Pulmonary artery endothelial cell (primary cell): Measurements from ENCODE around the gene OR9A2. TPM values are rescaled to one million over a fixed set of nuclear protein-coding genes. Genes with fewer than 3 reads are reported as not detected.

ENCODE experiments used
- total RNA-seq: library from RNA; depleted of rRNA; stranded (reverse); fragments of >200 nt; gene quantifications from 2 replicates; pipeline ENCODE4 v1.2.3, GENCODE V29; 2014

Gene OR9A2
- total RNA-seq, 1 donor from 2014 or later, result not detected

Other genes with a start within 250 kb of the OR9A2 start
- 0.28 and 0.79 TPM in 2 replicates for gene EPHB6, start 172.1 kb downstream of the OR9A2 start, total RNA-seq
- not detected in 2 replicates for gene TRPV6, start 141.4 kb downstream of the OR9A2 start, total RNA-seq
- gene TRPV5, start 93.4 kb downstream of the OR9A2 start, total RNA-seq, result not detected in 2 replicates
- not detected in 2 replicates for gene LLCFC1, start 87.6 kb downstream of the OR9A2 start, total RNA-seq
- not detected in 2 replicates for gene KEL, start 64.8 kb downstream of the OR9A2 start, total RNA-seq
- gene OR6V1, start 25.2 kb upstream of the OR9A2 start, total RNA-seq, result not detected in 2 replicates
- gene PIP, start 104.9 kb upstream of the OR9A2 start, total RNA-seq, result not detected in 2 replicates
- gene TAS2R39, start 156.3 kb upstream of the OR9A2 start, total RNA-seq, result not detected in 2 replicates
- gene TAS2R40, start 194.9 kb upstream of the OR9A2 start, total RNA-seq, result not detected in 2 replicates
- 76.0 and 90.9 TPM in 2 replicates for gene GSTK1, start 236.3 kb upstream of the OR9A2 start, total RNA-seq